Putamen (tissue), 1 donor: ENCODE data around the gene PLPPR2.
"Not testable (repeated sequence)": the region's sequence is repeated elsewhere in the genome, so short reads cannot be mapped to it uniquely, and the experiment has no call there.

Experiments
- DNase-seq: peaks from one replicate; pipeline ENCODE4 v3.0.0-alpha.2; 2016; ENCODE audit warnings: low spot score

PLPPR2 gene

DNA sequence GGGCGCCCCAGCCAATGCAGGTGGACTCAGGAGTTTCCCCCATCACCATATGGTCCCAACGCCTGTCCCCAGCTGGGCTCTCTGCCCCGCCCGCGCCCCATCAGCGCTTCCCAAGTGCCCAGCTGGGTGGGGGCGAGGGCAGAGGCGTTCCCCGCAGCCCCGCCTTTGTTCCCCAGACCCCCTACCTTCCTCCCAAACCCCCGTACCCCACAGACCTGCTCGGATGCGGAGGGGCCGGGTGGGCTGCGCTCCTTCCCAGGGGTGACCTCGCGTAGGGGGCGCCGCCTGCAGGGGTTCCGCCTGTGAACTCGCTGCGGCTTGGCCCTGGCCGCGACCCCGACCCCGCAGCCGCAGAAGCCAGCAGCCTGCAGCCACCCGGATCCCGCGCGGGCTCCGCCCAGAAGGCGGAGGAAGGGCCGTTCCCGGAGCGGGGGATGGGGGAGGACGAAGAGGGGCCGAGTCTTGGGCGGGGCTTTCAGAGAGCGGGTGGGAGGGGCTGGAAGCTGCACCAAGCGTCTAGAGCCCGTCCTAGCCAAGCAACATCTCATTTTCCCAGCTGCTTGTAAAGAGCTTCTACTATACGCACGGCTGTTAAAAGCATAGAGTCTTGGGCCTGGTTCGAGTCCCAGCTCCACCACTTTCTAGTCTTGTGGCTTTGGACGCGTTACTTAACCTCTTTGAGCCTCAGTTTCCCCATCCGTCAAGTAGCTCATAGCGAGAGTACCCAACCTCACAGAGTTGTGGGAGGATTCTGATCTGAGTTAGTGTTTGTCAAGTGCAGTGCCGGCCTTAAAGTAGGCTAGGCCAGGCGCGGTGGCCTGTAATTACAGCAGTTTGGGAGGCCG lies 15.8 kb upstream of the PLPPR2 start, which contains the start of gene RAB3D:
Gene RAB3D (minus strand): TSS at position 404 of the 845 bp plus-strand sequence. CDS start 2,258 bp downstream, outside the sequence.
- DNase-seq, result peak; percentile 85

DNA sequence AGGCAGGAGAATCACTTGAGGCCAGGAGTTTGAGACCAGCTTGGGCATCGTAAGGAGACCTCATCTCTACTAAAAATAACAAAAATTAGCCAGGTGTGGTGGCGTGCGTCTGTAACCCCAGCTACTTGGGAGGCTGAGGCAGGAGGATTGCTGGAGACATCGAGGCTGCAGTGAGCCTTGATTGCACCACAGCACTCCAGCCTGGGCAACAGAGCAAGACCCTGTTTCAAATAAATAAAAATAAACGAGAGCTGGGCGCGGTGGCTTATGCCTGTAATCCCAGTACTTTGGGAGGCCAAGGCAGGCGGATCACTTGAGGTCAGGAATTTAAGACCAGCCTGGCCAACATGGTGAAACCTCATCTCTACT lies 15.1 kb upstream of the PLPPR2 start:
- not testable (repeated sequence) for DNase-seq

DNA sequence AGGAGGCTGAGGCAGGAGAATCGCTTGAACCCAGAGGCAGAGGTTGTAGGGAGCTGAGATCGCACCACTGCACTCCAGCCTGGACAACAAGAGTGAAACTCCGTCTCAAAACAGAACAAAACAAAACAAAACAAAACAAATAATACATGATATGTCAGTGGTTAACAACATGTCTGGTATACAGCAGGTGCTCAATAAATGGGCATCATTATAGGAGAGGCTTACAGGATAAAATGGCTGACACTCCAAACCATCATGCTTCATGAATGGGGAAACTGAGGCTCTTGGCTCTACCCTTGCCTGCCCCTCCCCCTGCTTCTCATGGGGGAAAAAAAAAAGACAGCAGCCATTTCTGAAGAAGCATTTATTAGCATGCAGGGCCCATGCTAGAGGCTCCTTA lies 12.8 kb upstream of the PLPPR2 start:
- DNase-seq, result no peak

DNA sequence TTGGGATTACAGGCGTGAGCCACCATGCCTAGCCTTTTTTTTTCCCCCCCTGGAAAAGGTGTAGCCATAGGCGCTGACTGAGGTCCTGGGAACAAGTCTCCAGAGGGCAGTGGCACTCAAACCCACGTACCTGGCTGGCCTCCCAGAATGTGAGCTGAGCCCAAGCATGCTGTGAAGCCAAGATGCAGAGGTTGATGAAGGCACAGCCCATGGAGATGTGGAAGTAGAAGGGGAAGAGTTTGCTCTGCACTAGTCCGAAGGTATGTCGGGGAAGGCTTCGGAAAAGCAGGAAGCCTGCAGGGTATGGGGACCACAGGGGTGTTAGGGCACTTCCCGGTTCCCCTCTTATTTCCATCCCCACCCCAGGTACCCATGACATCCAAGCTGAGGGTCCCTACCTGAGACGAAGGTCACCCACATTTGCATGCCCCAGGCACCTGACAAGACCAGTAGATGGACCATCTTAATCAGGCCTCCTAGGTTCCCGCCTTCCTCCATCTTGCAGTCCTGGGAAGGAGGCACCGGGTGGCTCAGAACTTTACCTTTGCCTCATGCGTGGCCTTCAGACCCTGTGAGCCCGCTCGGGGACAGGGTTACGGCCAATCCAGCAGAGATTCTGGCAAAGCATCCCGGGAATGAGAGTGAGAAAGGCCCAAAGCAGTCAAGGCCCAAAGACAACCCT lies 10.0 kb upstream of the PLPPR2 start:
- no peak for DNase-seq

DNA sequence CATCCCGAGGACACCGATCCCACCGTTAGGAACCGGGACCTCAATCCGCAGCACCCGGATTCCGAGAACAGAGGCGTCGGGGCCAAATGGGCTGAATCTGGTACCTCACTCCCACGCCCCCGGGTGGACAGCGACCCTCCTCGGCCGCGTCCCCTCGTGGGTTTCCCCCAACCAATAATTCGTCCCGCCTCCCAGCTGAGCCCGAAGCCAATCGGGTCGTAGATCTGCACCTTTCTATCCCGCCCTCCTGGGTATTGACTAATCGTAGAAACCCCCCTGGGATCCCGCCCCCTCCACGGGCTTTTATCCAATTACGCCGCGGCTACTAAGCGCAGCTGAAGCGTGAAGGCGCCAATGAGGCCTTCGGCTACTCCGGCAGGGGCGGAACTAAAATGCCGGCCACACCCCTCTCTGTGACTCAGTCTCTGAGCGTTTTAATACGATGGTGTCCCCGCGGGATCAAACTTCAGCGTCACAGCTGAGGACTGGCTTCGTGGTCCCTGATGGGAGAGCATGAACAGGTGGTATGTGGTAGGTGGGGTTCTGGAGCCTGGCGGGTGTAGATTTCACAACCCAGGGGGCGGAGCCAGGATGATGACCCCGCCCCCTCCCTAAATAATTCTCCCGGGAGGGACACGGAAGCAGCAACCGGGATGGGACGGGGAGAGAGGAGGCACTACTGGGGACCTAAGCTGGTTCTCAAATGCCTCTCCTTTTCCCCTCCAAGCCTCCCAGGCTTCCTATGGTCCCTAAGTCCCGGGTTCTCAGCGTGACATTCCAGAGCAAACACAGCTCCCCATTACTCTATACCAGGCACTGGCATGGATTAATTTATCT lies 8.9 kb upstream of the PLPPR2 start, which contains the start of the genes CCDC159 and TMEM205:
Gene CCDC159 (plus strand): TSS at position 416 of the 837 bp plus-strand sequence. CDS start 88 bp downstream, at position 504.
Gene TMEM205 (minus strand): TSS at position 165 of the 837 bp plus-strand sequence. CDS start 649 bp downstream, outside the sequence.
- peak; percentile 99 for DNase-seq

DNA sequence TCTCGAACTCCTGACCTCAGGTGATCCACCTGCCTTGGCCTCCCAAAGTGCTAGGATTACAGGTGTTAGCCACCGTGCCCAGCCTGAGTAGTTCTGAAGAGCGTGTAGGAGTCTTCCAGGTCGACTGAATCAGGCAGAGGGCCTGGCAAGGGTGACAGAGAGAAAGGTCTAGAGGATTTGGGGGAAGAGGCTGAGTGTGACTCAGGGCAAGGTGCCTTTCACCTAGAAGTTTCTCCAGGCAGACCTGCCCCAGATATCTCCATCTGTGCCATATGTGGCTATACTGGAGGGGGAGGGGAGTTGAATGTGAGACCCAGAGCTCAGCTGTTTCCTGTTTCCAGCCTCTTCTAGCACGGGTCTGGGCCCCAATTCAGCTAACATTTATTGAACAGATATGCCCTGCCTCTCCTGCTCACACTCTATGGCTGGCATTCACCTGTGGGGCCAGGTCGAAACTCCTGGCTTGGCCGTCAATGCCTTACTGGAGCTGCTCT lies 7.6 kb upstream of the PLPPR2 start:
- no peak for DNase-seq

DNA sequence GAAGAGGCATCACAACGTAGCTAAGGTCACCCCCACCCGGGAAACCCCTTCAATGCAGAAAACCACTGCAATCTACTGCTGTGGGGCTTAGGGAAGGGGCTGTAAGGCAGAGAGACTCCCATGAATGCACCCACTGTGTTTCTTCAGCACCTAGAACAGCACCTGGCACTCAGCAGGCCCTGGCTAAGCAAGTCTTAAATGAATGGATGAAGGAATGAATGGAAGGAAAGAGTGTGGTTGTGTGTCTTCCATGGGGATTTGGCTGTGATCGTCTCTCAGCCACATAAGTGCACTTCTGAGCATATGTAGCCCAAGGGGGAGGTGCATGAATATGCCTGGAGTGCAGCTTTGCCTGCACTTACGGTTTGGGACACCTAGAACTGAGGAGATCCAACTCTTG lies 6.1 kb upstream of the PLPPR2 start:
- DNase-seq, result no peak

DNA sequence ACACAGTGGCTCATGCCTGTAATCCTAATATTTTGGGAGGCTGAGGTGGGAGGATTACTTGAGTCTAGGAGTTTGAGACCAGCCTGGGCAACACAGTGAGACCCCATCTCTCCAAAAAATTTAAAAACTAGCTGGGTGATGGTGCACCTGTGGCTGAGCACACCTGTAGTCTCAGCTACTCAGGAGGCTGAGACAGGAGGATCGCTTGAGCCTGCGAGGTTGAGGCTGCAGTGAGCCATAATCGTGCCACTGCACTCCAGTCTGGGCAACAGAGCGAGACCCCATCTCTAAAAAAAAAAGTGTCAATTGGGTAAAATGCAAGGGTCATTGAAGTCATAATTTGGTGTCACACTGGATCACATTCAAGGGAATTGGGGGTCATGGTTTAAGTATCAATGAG lies 1.1 kb upstream of the PLPPR2 start:
- not testable (repeated sequence) for DNase-seq

DNA sequence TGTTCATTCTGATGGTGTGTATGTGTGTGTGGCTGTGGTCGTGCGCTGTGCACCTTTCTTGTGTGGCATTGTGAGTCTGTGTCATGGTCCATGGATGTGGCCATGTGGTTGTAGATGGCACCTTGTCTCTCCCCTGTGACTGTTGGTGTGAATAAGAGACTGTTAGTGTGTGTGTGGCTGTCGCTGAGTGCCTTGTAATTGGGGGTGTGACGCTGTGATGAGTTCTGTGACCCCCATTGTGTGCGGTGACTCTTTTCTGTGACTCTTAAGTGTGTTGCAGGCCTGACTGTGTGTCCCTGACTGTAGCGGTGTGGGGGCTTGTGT lies 804 bp downstream of the PLPPR2 start:
- DNase-seq, result no peak

DNA sequence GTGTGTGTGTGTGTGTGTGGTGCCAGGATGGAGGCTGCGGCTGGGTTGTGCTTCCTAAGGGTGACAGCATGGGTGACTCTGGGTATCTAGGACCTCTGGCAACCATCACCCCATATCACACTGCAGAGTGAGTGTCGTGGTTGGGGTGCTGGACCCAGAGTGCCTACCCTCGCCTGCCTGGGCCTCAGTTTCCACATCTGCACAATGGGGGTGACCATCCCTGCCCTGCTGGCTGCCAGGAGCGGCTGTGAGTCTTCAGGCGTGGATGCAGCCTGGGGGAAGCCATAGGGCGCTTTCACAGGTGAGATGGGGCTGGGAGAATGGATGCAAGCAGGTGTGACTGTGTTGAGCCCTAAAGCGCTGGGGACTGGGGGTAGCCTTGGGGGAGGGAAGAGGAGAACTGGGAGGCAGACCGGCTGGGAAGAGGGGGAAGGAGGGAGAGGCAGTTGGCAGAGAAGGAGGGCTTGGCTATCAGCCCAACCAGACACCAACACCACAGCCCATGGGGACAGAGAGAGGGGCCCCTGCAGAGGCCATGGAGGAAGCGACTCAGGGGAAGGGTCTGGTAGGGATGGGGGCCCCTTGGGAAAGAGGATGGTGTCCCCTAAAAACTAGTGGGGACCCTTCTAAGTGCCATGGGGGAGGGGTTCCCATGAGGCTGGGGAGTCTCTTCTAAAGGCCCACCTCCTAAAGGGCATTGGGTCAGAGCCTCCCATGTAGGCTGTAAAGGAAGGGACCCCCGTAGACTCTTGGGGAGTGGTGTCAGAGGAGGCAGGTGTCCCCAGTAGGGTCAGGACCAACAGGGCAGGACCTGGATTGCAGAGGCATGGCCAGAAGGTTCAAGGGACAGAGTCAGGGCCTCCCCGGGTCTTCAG lies 1.7 kb downstream of the PLPPR2 start:
- no peak for DNase-seq

DNA sequence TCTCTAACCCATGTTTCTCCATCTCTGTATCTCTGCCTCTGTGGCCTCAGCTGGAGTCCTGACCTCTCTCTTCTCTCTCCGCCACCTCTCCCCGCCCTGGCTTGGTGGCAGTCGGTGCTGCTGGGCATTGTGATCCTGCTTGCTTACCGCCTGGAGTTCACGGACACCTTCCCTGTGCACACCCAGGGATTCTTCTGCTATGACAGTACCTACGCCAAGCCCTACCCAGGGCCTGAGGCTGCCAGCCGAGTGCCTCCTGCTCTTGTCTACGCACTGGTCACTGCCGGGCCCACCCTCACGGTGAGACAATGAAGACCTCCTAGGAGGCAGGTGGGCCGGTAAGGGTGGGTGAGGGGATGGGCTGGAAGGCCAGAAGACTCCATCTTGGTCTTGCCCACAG lies 4.2 kb downstream of the PLPPR2 start:
- DNase-seq, result no peak

DNA sequence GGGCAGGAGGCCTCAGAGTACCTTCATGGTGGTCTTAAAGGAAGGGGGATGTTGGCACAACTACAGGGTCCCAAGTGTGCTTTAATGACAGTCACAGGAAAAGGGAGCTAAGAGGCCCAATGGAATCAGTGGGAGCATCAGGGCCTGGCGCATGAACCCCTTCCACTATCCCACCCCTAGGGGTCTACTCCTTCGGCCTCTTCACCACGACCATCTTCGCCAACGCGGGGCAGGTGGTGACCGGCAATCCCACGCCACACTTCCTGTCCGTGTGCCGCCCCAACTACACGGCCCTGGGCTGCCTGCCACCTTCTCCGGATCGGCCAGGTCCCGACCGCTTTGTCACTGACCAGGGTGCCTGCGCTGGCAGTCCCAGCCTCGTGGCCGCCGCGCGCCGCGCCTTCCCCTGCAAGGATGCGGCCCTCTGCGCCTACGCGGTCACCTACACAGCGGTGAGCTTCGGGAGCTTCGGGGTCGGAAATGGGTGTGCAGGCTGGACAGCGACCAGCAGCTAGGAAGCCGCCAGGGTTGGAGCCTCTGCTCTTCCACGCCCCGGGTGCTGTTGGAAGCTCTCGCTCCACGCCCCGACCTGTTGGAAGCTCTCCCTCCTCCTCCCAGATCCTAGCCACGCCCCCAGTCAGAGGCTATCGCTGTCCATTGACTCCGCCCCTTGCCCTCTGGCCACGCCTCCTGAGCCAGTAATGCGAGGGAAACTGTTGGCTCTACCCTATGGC lies 6.0 kb downstream of the PLPPR2 start:
- DNase-seq, result no peak

DNA sequence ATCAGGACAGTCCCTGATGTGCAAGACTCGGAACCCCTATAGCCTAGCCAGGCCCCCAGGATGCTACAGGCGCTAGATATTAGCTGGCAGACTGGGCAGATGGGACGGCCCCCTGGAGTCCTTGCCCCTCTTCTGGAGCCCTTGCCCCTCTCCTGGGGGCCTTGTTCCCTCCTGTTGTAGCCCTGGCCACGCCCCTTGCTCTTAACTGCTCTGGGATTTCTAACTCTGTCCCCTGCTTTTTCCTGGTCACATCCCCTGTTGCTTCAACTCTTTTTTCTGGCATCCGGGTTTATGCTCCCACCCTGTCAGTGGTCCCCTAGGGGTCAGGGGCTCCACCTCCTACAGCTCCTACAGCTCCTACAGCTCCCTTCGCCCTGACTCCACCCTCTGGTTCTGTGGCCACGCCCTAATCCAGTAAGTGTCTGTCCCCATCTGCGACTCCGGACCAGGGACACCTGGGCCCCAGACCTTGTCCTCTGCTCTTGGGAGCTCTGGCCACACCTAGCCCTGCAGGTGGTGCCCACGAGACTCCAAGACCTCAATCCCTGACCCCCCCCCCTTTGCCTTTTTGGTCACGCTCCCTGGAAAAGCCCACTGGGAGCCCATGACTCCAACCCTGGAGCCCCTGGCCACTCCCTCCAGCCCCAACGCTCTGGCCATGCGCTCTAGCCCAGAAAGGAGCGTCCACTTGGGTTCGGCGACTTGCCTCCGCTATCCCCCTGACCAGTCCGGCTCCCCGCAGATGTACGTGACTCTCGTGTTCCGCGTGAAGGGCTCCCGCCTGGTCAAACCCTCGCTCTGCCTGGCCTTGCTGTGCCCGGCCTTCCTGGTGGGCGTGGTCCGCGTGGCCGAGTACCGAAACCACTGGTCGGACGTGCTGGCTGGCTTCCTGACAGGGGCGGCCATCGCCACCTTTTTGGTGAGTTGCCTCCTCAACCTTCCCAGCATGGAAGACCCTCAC lies 6.8 kb downstream of the PLPPR2 start:
- DNase-seq, result no peak

DNA sequence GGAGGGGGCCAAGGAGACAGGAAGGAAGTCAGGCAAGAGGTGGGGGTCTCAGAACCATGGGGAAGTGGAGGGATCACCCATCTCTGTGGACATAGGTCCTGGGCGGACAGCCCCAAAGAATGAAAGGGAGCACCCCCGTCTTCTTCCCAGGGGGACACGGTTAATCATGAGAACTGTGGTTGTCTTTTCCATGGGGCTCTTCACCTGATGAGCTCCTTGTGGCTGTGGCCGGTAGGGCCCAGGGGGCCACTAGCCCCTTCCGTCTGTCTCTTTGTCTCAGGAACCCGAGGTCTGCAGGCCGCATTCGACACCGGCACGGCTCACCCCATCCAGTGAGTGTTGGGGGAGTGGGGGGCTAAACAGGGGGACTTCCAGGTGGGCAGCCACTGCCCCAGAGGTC lies 8.6 kb downstream of the PLPPR2 start:
- DNase-seq, result no peak

DNA sequence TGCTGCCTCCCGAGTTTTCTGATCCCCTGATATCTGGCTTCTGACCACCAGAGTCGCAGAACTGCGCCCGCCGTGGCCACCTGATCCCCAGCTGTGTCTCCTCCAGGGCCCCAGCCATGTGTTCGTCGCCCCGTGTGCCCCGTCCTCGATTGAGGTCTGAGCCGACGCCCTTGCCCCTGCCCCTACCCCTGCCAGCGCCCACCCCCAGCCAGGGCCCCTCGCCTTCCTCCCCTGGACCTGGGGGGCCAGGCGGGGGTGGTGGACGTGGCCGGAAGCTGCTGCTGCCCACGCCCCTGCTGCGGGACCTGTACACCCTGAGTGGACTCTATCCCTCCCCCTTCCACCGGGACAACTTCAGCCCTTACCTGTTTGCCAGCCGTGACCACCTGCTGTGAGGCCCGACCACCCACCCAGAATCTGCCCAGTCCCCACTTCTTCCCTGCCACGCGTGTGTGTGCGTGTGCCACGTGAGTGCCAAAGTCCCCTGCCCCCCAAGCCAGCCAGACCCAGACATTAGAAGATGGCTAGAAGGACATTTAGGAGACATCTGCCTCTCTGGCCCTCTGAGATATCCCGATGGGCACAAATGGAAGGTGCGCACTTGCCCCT lies 9.2 kb downstream of the PLPPR2 start:
- DNase-seq, result no peak

DNA sequence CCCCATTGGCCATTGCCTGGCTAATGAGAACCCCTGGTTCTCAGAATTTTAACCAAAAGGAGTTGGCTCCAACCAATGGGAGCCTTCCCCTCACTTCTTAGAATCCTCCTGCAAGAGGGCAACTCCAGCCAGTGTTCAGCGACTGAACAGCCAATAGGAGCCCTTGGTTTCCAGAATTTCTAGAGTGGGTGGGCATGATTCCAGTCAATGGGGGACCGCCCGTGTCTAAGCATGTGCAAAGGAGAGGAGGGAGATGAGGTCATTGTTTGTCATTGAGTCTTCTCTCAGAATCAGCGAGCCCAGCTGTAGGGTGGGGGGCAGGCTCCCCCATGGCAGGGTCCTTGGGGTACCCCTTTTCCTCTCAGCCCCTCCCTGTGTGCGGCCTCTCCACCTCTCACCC lies 9.7 kb downstream of the PLPPR2 start:
- no peak for DNase-seq

DNA sequence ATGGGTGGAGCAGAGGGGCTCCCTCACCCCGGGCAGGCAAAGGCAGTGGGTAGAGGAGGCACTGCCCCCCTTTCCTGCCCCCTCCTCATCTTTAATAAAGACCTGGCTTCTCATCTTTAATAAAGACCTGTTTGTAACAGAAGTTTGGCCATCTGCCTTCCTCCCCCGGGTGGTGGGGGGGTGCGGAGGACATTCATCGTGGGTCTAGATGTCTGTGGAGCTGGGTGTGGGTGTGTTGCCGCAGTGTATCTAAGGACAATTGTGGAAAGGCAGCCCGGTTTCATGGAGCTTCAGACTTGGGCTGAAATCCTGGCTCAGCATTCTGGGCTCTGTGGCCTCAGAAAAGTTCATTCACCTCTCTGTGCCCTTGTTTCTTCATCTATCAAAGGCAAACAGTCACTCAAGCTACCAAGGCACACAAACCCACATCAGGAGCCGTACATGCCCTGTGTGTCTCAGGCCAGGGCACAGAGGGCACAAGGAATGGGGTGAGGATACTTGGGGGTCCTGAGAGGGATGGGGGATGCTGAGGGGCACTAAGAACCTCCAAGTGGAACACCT lies 10.4 kb downstream of the PLPPR2 start:
- no peak for DNase-seq

DNA sequence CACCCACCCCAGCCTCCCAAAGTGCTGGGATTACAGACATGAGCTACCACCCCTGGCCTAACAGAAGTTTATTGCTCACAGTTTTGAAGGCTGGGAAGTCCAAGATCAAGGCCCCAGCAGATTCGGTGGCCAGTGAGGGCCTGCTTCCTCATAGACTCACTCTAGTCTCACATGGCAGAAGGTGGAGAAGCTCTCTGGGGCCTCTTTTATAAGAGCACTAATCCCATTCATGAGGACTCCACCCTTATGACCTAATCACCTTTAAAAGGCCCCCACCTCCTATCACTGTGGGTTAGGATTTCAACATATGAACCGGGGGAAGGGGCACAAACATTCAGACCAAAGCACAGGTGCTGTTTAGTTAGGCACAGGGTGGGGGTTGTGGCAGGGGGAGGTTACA lies 12.3 kb downstream of the PLPPR2 start:
- DNase-seq, result no peak

DNA sequence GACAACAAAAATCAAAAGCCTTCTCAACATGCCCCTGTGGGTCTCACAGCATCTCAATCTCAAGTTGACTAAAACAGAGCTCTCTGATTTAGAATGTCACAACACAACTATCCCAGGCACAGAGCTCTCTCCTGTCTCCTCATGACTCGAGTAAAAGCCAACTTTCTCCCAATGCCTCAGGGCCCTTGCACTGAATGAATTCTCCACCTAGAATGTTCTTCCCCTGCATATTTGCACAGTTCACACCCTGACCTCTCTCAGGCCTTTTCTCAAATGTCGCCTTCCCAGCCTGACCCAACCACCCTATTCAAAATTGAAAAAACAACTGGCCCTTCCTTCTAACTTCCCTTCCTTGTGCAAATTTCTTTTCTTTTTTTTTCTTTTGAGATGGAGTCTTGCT lies 15.5 kb downstream of the PLPPR2 start:
- no peak for DNase-seq
